Fibroblast of villous mesenchyme (primary cell): ENCODE data around the gene H1-8. TPM values are rescaled to one million over a fixed set of nuclear protein-coding genes. Genes with fewer than 3 reads are reported as not detected.
"Not testable (repeated sequence)": the region's sequence is repeated elsewhere in the genome, so short reads cannot be mapped to it uniquely, and the experiment has no call there.

Source experiments
- DNase-seq: peaks from one replicate; pipeline ENCODE4 v3.0.0-alpha.2; 2010; ENCODE audit warnings: low read depth
- H3K4me3 ChIP-seq: 2 replicates; pipeline ENCODE4 v1.5.1; 2011; ENCODE audit warnings: low read depth, mild to moderate bottlenecking, low read length
- CTCF ChIP-seq: IDR thresholded peaks from 2 replicates; pipeline ENCODE4 v1.5.1; 2012; ENCODE audit warnings: low read depth, mild to moderate bottlenecking, low read length; ENCODE audit not compliant: insufficient read depth
- total RNA-seq: library from RNA; depleted of rRNA; stranded (reverse); fragments of >200 nt; gene quantifications from 2 replicates; pipeline ENCODE4 v1.2.3, GENCODE V29; 2012

Gene H1-8
- total RNA-seq, 1 donor: not detected

- no peak for DNase-seq
- no peak overlapping the region for H3K4me3 ChIP-seq
- TF ChIP-seq CTCF: no peak
Measured at GRCh38 chr3:129536374-129536667, 6.7 kb upstream of the H1-8 start.

- DNase-seq: no peak
- TF ChIP-seq CTCF: no peak
Measured at GRCh38 chr3:129536804-129537203, 6.2 kb upstream of the H1-8 start.

GRCh38 chr3:129539206-129539605 is 3.8 kb upstream of the H1-8 start:
- no peak overlapping the region for H3K4me3 ChIP-seq
- no peak for DNase-seq
- TF ChIP-seq CTCF: no peak

More at GRCh38 chr3:129536804-129537203, 6.2 kb upstream of the H1-8 start:
- no peak overlapping the region for H3K4me3 ChIP-seq

- H3K4me3 ChIP-seq: no peak overlapping the region
- DNase-seq: no peak
- TF ChIP-seq CTCF: no peak
Measured at GRCh38 chr3:129540776-129541516, 2.0 kb upstream of the H1-8 start.

GRCh38 chr3:129542747-129543146 is 228 bp upstream of the H1-8 start:
- TF ChIP-seq CTCF: no peak
- no peak for DNase-seq
- no peak overlapping the region for H3K4me3 ChIP-seq

- no peak for DNase-seq
- no peak for TF ChIP-seq CTCF
- H3K4me3 ChIP-seq: no peak overlapping the region
Measured at GRCh38 chr3:129543999-129544398, 1.0 kb downstream of the H1-8 start.

- DNase-seq: not testable (repeated sequence)
Measured at GRCh38 chr3:129545951-129546350, 3.0 kb downstream of the H1-8 start.

GRCh38 chr3:129547241-129547640 is 4.3 kb downstream of the H1-8 start:
- TF ChIP-seq CTCF: no peak
- DNase-seq: no peak
- no peak overlapping the region for H3K4me3 ChIP-seq

More at GRCh38 chr3:129545951-129546350, 3.0 kb downstream of the H1-8 start:
- not testable (repeated sequence) for H3K4me3 ChIP-seq
